ENCODE measurements around the gene TMEM175.
"Not testable (repeated sequence)": the region's sequence is repeated elsewhere in the genome, so short reads cannot be mapped to it uniquely, and the experiment has no call there.

TMEM175 gene

DNA sequence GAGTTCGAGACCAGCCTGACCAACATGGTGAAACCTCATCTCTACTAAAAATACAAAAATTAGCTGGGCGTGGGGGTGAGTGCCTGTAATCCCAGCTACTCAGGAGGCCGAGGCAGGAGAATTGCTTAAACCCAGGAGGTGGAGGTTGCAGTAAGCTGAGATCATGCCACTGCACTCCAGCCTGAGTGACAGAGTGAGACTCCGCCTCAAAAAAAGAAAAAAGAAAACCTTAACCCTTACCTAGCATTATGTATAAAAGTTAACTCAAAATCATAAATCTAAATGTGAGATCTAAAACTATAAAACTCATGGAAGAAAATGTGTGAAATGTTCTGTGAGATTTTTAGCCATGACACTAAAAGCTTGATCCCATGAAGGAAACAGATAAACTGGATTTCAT lies 7.2 kb downstream of the TMEM175 start:
- DNase-seq; intact Hi-C loops (cut with DNase I): not testable (repeated sequence)

DNA sequence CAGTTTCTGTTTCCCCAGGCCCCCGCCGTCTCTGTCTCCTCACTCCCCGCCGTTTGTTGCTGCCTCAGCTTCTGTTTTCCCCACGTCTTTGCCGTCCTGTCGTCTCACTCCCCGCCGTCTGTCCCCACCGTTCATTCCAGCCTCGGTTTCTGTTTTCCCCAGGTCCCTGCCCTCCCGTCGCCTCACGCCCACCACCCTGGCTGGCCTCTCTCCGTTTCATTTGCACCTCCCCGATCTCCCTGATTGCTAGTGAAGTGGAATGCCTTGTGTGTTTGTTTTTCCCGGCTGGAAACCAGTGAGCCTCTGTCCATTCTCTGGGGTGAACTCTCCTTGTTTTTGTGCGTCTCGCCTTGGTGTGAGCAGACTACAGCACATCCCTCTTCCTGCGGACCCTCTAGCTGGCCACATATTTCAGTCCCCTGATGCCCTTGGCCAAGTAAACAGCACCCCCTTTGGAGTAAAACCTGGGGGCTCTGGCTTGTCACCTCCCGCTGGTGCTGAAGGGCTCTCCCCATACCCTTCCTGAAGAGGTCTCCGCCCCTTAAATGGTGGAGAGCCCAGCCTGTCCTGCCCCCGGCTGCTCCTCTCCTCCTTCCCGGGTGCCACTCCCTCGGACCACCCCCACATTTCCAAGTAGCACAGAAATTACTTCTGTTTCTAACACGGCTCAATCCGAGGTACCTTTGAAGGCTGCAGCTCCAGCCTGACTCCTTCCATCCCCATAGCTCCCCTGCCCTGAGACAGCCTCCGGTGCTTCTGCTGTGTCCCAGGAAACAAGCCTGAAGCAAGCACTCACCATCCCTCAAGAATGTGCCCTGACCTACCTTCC lies 13.2 kb downstream of the TMEM175 start:
- intact Hi-C loops (cut with DNase I), result no loop called here
- DNase-seq, result peak in 1 of 10 donors; percentile 50

DNA sequence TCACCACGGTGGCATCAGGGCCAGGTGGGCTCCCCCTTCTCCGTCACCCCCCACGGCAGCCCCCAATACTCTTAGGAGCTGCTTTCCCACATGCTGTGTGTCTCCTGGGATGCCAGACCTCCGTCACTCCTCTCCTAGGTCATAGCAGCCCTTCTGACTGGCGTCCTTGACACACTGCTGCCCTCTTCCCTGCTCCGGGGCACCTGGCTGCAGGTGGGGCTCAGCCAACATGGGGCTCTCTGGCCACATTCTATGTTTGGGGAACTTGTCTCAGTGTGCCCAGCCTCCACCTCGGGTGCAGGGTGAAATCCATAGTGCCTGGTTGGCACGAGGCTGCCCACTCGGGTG lies 13.8 kb downstream of the TMEM175 start:
- no peak for DNase-seq
- intact Hi-C loops (cut with DNase I), result no loop called here

- intact Hi-C loops (cut with DNase I), result no loop called here
Measured at GRCh38 chr4:946517-947471, 14.5 kb downstream of the TMEM175 start.

GRCh38 chr4:947491-947971 lies 15.3 kb downstream of the TMEM175 start:
- peak in 2 of 10 donors; percentile 41 to 71 for DNase-seq
- intact Hi-C loops (cut with DNase I), result no loop called here

More at GRCh38 chr4:946517-947471, 14.5 kb downstream of the TMEM175 start:
- DNase-seq, result peak in 2 of 10 donors; percentile 51 to 52

- intact Hi-C loops (cut with DNase I), result no loop called here
- DNase-seq, result peak in 3 of 10 donors; percentile 67 to 78 (median 75)
Measured at GRCh38 chr4:948101-948935, 16.1 kb downstream of the TMEM175 start.

- peak in 2 of 10 donors; percentile 30 to 83 for DNase-seq
- intact Hi-C loops (cut with DNase I), result no loop called here
Measured at GRCh38 chr4:948936-949300, 16.7 kb downstream of the TMEM175 start.

DNA sequence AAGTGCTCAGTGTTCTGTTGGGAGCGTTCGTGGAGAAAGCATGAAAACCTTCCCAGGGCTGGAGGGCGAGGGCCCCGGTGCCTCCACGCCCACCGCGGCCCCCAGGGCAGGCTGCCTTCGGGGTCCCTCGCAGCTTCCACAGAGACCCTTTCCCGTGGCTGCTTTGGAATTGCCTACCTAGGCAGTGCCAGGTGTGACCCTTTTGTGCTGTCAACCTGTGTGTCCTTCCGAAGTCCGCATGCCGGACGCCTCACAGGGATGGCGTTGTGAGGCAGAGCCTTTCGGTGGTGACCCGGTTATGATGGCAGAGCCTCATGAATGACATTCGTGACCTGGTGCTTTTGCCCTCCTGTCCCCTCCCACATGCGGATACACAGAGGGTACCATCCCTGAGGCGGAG lies 17.4 kb downstream of the TMEM175 start:
- DNase-seq, result peak in 4 of 10 donors; percentile 1 to 76 (median 42)

GRCh38 chr4:950136-951020 lies 18.1 kb downstream of the TMEM175 start:
- intact Hi-C loops (cut with DNase I), result no loop called here
- DNase-seq, result peak in 3 of 10 donors; percentile 31 to 63 (median 62)

More for the DNA sequence above, 17.4 kb downstream of the TMEM175 start:
- intact Hi-C loops (cut with DNase I), result no loop called here

DNA sequence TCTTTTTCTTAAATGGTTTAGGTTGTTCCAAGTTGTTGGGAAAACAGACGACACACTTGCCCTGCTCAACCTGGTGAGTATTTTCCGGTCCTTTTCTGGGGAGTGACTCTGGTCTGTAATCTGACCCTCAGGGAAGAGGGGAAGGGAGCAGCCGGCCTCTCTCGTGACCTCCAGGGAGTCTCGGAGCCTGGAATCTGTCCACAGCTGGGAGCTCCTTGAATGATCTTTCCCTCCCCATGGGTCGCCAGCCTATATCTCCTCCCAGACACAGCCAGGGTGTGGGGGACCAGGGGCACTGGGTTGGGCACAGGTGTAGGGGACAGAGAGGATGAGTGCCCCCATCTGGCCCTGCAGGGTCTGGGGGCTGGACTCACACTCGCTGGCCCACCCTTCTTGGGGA lies 18.9 kb downstream of the TMEM175 start:
- peak in 3 of 10 donors; percentile 9 to 67 (median 47) for DNase-seq
- intact Hi-C loops (cut with DNase I), result no loop called here

DNA sequence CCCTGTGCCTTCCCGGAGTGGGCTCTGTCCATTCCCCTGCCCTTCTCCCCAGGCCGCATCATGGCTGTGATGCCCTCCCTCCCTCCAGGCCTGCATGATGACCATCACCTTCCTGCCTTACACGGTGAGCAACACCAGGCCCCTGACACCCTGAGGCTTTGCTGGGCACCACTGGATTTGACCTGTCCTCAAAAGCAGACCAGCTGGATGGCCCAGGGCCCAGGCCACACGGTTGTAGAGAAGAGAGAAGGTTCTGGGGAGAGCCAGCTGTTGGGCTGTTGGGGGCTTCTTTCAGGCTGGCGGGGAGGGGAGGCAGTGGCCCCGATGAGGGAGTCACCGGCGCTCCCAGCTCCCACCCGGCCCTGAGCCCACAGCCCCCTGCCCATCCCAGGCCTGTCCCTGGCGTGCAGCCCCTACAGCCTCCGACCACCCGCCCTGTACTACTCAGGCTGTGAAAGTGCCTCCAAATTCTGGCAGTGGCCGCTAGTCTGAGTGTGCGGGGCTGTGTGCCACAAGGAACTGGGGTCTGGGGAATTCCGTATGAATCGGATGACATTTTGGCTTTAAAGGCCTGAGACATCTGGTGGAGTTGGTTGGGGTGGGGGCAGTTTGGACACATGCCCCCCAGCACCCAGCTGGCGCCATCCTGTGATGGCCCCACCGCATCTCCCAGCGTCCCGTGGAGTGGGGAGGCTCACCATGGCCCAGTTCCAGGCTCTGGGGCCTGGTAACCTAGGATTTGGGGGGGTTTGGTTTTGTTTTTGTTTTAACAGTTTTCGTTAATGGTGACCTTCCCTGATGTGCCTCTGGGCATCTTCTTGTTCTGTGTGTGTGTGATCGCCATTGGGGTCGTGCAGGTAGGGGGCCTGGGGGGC lies 19.6 kb downstream of the TMEM175 start:
- DNase-seq, result peak in 3 of 10 donors; percentile 66 to 80 (median 67)
- intact Hi-C loops (cut with DNase I), result no loop called here

DNA sequence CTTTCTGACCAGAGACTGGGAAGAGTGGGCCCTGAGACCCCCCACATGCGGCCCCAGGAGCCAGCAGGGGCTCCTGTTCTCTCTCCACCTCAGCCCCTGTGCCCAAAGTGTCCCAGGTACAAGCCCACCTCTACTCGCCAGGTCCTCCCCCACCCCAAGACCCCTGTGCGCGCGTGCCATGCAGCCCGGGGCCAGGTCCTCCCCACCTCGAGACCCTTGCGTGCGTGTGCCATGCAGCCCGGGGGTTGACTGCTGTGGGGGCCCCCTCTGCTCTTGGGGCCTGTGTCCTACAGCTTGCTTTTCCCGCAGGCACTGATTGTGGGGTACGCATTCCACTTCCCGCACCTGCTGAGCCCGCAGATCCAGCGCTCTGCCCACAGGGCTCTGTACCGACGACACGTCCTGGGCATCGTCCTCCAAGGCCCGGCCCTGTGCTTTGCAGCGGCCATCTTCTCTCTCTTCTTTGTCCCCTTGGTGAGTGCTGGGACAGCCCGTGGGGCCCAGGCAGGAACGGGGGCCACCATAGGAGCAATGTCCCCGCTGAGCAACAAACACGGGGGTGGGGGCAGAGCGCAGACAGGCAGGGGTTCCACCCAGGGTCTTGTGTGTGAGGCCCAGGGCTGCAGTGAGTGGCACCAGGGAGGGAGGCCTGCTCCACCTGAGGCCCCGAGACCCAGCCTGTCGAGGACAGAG lies 20.8 kb downstream of the TMEM175 start:
- intact Hi-C loops (cut with DNase I), result no loop called here
- peak in 2 of 10 donors; percentile 52 to 69 for DNase-seq

GRCh38 chr4:953574-953915 lies 21.3 kb downstream of the TMEM175 start:
- DNase-seq, result peak in 2 of 10 donors; percentile 25 to 47
- intact Hi-C loops (cut with DNase I), result no loop called here

DNA sequence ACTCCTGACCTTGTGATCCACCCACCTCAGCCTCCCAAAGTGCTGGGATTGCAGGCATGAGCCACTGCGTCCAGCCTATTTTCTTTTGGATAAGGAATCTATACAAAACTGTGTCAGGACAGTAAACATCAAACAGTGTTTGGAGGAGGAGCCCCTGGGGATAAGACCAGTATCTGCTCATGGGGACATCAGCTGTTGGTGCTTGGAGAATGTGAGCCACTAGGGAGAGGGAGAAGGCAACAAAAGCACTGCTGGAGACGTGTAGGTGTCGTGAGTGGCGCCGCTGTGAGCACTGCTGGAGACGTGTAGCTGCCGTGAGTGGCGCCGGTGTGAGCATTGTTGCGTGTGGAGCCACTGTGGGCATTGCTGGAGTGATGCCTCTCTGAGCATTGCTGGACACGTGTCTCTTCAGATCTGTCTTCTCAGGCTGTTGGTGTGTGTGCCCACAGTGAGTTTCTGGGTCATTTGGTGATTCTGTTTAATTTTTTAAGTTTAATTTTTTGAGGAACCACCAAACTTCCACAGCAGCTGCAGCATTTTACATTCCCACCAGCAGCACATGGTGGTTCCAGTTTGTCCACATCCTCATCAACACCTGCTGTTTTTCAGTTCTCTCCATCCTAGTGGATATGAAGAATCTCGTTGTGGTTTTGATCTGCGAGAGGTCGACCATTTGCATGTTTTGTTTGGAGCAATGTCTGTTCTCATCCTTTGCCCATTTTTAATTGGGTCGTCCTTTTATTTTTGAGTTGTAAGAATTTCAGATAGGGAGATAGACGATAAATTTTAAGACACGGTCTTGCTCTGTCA lies 22.2 kb downstream of the TMEM175 start:
- intact Hi-C loops (cut with DNase I), result no loop called here
- peak in 2 of 10 donors; percentile 23 to 47 for DNase-seq

GRCh38 chr4:955161-955921 lies 23.1 kb downstream of the TMEM175 start:
- DNase-seq, result peak in 5 of 10 donors; percentile 4 to 65 (median 59)
- intact Hi-C loops (cut with DNase I), result no loop called here

- peak in 2 of 10 donors; percentile 37 to 74 for DNase-seq
- intact Hi-C loops (cut with DNase I), result no loop called here
Measured at GRCh38 chr4:955931-956381, 23.7 kb downstream of the TMEM175 start.
